Mesenchymal stem cell (in vitro differentiated cells and primary cell): Measurements from ENCODE around the gene LGALS3.

ENCODE experiments used
- DNase-seq: peaks from one replicate; pipeline ENCODE4 v3.0.0-alpha.2; 2013
- H2AFZ ChIP-seq: one replicate; pipeline ENCODE4 v1.6.1; 2013; ENCODE audit warnings: low read depth, mild to moderate bottlenecking, control low read depth, inconsistent platforms, low read length, moderate library complexity
- H2AK5ac ChIP-seq: 2 replicates; pipeline ENCODE4 v1.6.1; 2013; ENCODE audit warnings: low read length, moderate library complexity, mild to moderate bottlenecking, inconsistent platforms; ENCODE audit not compliant: severe bottlenecking
- H2BK120ac ChIP-seq: one replicate; pipeline ENCODE4 v1.6.1; 2013; ENCODE audit warnings: low read depth, mild to moderate bottlenecking, inconsistent platforms, low read length, moderate library complexity
- H2BK12ac ChIP-seq, 2 experiments: one replicate each; pipeline ENCODE4 v1.6.1; 2013; ENCODE audit warnings: inconsistent platforms in 2 of 2, low read length in 2 of 2, mild to moderate bottlenecking in 2 of 2, moderate library complexity in 2 of 2, control low read depth in 1 of 2
- H2BK15ac ChIP-seq: one replicate; pipeline ENCODE4 v1.6.1; 2013; ENCODE audit warnings: mild to moderate bottlenecking, low read depth, inconsistent platforms; ENCODE audit not compliant: poor library complexity, severe bottlenecking
- H2BK5ac ChIP-seq: 2 replicates; pipeline ENCODE4 v1.6.1; 2013; ENCODE audit warnings: low read depth, mild to moderate bottlenecking, low read length, control low read depth, inconsistent platforms; ENCODE audit not compliant: poor library complexity, severe bottlenecking
- H3K14ac ChIP-seq, 2 experiments: one replicate each; pipeline ENCODE4 v1.6.1; 2013; ENCODE audit warnings: inconsistent platforms in 2 of 2, low read length in 2 of 2, control low read depth in 1 of 2, mild to moderate bottlenecking in 1 of 2, moderate library complexity in 1 of 2
- H3K18ac ChIP-seq, 2 experiments: one replicate each; pipeline ENCODE4 v1.6.1; 2013; ENCODE audit warnings: inconsistent platforms in 2 of 2, low read length in 2 of 2, control low read depth in 1 of 2, low read depth in 1 of 2, mild to moderate bottlenecking in 1 of 2
- H3K23ac ChIP-seq, 2 experiments: one replicate each; pipeline ENCODE4 v1.6.1; 2013; ENCODE audit warnings: inconsistent platforms in 2 of 2, low read length in 2 of 2, mild to moderate bottlenecking in 2 of 2, moderate library complexity in 2 of 2, control low read depth in 1 of 2
- H3K27ac ChIP-seq: 2 replicates; pipeline ENCODE4 v1.5.1; 2013; ENCODE audit warnings: mild to moderate bottlenecking, moderate library complexity, low read length, control low read depth, inconsistent platforms; ENCODE audit not compliant: poor library complexity, severe bottlenecking
- H3K27me3 ChIP-seq, 2 experiments: 2 replicates each; pipeline versions ENCODE4 v1.6.1 to v1.7.0; 2013; ENCODE audit warnings: low read length in 2 of 2, mild to moderate bottlenecking in 2 of 2, moderate library complexity in 2 of 2, control low read depth in 1 of 2, inconsistent platforms in 1 of 2; ENCODE audit not compliant: control insufficient read depth in 1 of 2, insufficient read depth in 1 of 2
- H3K36me3 ChIP-seq, 2 experiments: 2 replicates each; pipeline versions ENCODE4 v1.6.1 to v1.7.0; 2013; ENCODE audit warnings: low read length in 2 of 2, control low read depth in 1 of 2, inconsistent platforms in 1 of 2, low read depth in 1 of 2, mild to moderate bottlenecking in 1 of 2; ENCODE audit not compliant: insufficient read depth in 2 of 2, control insufficient read depth in 1 of 2
- H3K4ac ChIP-seq, 2 experiments: one replicate each; pipeline ENCODE4 v1.6.1; 2013; ENCODE audit warnings: inconsistent platforms in 2 of 2, low read length in 2 of 2, mild to moderate bottlenecking in 2 of 2, moderate library complexity in 2 of 2, control low read depth in 1 of 2, low read depth in 1 of 2
- H3K4me1 ChIP-seq: 2 replicates; pipeline ENCODE4 v1.6.1; 2013; ENCODE audit warnings: low read depth, low read length, control low read depth; ENCODE audit not compliant: control insufficient read depth, insufficient read depth
- H3K4me2 ChIP-seq: 2 replicates; pipeline ENCODE4 v1.6.1; 2013; ENCODE audit warnings: low read length, mild to moderate bottlenecking, inconsistent platforms; ENCODE audit not compliant: poor library complexity, severe bottlenecking
- H3K4me3 ChIP-seq, 2 experiments: 2 replicates each; pipeline versions ENCODE4 v1.5.1 to v1.7.0; 2013; ENCODE audit warnings: low read length in 2 of 2, mild to moderate bottlenecking in 2 of 2, control low read depth in 1 of 2, low read depth in 1 of 2; ENCODE audit not compliant: insufficient read depth in 1 of 2
- H3K79me1 ChIP-seq: replicated peaks from 2 replicates; pipeline ENCODE4 v1.6.1; 2013; ENCODE audit warnings: mild to moderate bottlenecking, control low read depth, low read length, inconsistent platforms; ENCODE audit not compliant: poor library complexity, severe bottlenecking
- H3K9ac ChIP-seq: 2 replicates; pipeline ENCODE4 v1.7.0; 2013; ENCODE audit warnings: mild to moderate bottlenecking, low read length, moderate library complexity
- H3K9me3 ChIP-seq: 2 replicates; pipeline ENCODE4 v1.7.0; 2013; ENCODE audit warnings: mild to moderate bottlenecking, low read length; ENCODE audit not compliant: control insufficient read depth
- H4K8ac ChIP-seq: one replicate; pipeline ENCODE4 v1.6.1; 2013; ENCODE audit warnings: inconsistent platforms, mild to moderate bottlenecking, low read length, moderate library complexity
- H4K91ac ChIP-seq: one replicate; pipeline ENCODE4 v1.6.1; 2013; ENCODE audit warnings: mild to moderate bottlenecking, low read length, inconsistent platforms
- WGBS: methylation state at CpG from one replicate; pipeline ENCODE4 v1.1.7; 2013; ENCODE audit warnings: mixed read lengths; 5-methylcytosine and 5-hydroxymethylcytosine counted together

The LGALS3 gene

GRCh38 chr14:55190906-55191202, 61.8 kb downstream of the LGALS3 start:
- Histone ChIP-seq H3K9me3 (no peaks in the 10 kb centered on the region), H2BK5ac (no peak overlapping the region), H4K91ac (no peak overlapping the region), H3K14ac (no peak overlapping the region), H4K8ac (no peak overlapping the region), H3K4me1 (no peaks in the 10 kb centered on the region), H3K23ac (no peak overlapping the region), H3K9ac (peak overlapping the region; percentile 88), H3K27me3 (no peaks in the 10 kb centered on the region), H2AFZ (peak overlapping the region; percentile 20), H3K36me3 (no peaks in the 10 kb centered on the region), H2AK5ac (no peak overlapping the region), H3K79me1 (peaks cover 17% of the 10 kb centered on the region), H3K18ac (no peak overlapping the region), H2BK120ac (no peak overlapping the region), H2BK12ac (no peak overlapping the region), H3K4ac (no peak overlapping the region), H2BK15ac (no peak overlapping the region), H3K4me2 (peak overlapping the region; percentile 84), H3K4me3 (peak overlapping the region; percentile 77 to 95), H3K27ac (no peak overlapping the region)
- WGBS, result 5% methylated on average over 8 of the region's 8 CpGs
- DNase-seq, result no peak

- Histone ChIP-seq H3K27me3 (no peaks in the 10 kb centered on the region), H3K79me1 (peaks cover 17% of the 10 kb centered on the region), H4K91ac (no peak within 1 kb of the TSS), H3K4me3 (peak within 1 kb of the TSS; percentile 77 to 95), H4K8ac (peak within 1 kb of the TSS; percentile 77), H2AFZ (peak within 1 kb of the TSS; percentile 20), H3K18ac (peak within 1 kb of the TSS in 1 of 2 experiments; percentile 85), H3K36me3 (no peaks in the 10 kb centered on the region), H3K4me2 (peak within 1 kb of the TSS; percentile 84), H3K9ac (peak within 1 kb of the TSS; percentile 88), H2BK5ac (no peak within 1 kb of the TSS), H3K27ac (peak within 1 kb of the TSS; percentile 26), H2AK5ac (no peak within 1 kb of the TSS), H2BK15ac (no peak within 1 kb of the TSS), H3K4me1 (no peaks in the 10 kb centered on the region), H2BK120ac (peak within 1 kb of the TSS; percentile 30), H3K23ac (no peak within 1 kb of the TSS), H2BK12ac (no peak within 1 kb of the TSS), H3K9me3 (no peaks in the 10 kb centered on the region), H3K14ac (no peak within 1 kb of the TSS), H3K4ac (no peak within 1 kb of the TSS)
- peak; percentile 98 for DNase-seq
- 5% methylated on average over 38 of the region's 46 CpGs for WGBS
Measured at GRCh38 chr14:55191203-55192053, 62.4 kb downstream of the LGALS3 start, which contains the start of gene DLGAP5. TSS of gene DLGAP5 (minus strand) at chr14:55191585. CDS start at chr14:55189179, 2,406 bp downstream.

DNA sequence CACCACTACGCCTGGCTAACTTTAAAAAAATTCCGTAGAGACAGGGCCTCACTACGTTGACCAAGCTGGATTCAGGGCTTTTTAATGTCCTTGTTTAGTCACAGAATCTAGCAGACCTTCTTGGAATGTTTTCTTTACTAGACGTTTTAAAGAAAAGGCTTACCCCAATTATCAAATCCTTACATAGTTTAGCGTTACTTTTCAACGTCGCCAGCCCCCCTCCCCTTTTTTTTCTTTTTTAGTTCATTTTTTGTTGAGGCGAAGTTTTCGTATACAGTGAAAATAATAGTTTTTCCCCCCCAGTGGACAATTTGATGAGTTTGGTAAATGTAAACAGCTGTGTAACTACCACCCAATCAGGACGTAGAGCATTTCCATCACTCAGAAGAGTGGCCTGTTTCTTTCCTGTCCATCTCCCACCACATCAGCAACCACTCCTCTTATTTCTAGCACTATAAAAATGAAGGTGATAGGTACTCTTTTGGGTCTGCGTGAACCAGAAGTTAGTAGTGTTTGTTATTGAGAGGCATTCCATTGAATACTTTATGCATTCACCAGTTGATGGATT, 63.1 kb downstream of the LGALS3 start:
- Histone ChIP-seq H4K91ac (no peak overlapping the region), H3K4me2 (peak overlapping the region; percentile 66), H3K9ac (peak overlapping the region; percentile 88), H3K14ac (no peak overlapping the region), H2AFZ (no peak overlapping the region), H3K4ac (no peak overlapping the region), H3K18ac (peak overlapping the region in 1 of 2 experiments; percentile 85), H3K23ac (no peak overlapping the region), H3K27ac (peak overlapping the region; percentile 26), H3K9me3 (no peaks in the 10 kb centered on the region), H2BK5ac (no peak overlapping the region), H3K4me1 (no peaks in the 10 kb centered on the region), H4K8ac (peak overlapping the region; percentile 77), H3K79me1 (peaks cover 11% of the 10 kb centered on the region), H3K36me3 (no peaks in the 10 kb centered on the region), H3K27me3 (no peaks in the 10 kb centered on the region), H2AK5ac (no peak overlapping the region), H3K4me3 (peak overlapping the region; percentile 59 to 95), H2BK120ac (peak overlapping the region; percentile 30), H2BK15ac (no peak overlapping the region), H2BK12ac (no peak overlapping the region)
- 63% methylated on average over 4 of the region's 11 CpGs for WGBS
- DNase-seq, result no peak

- H4K91ac ChIP-seq, result no peak overlapping the region
- no peaks in the 10 kb centered on the region for H3K36me3 ChIP-seq
- no peak overlapping the region for H3K18ac ChIP-seq
- no peak for DNase-seq
- H3K27me3 ChIP-seq, result no peaks in the 10 kb centered on the region
- no peak overlapping the region for H3K4ac ChIP-seq
- no peak overlapping the region for H3K4me2 ChIP-seq
- peaks cover 9% of the 10 kb centered on the region for H3K79me1 ChIP-seq
- H3K9ac ChIP-seq, result no peak overlapping the region
- H2AFZ ChIP-seq, result no peak overlapping the region
- no peak overlapping the region for H2BK12ac ChIP-seq
- no peak overlapping the region for H2BK5ac ChIP-seq
- H3K9me3 ChIP-seq, result no peaks in the 10 kb centered on the region
- H2BK120ac ChIP-seq, result no peak overlapping the region
- H3K4me3 ChIP-seq, result no peak overlapping the region
- H4K8ac ChIP-seq, result no peak overlapping the region
- WGBS, result 96% methylated on average over 5 of the region's 5 CpGs
- H3K4me1 ChIP-seq, result no peaks in the 10 kb centered on the region
- no peak overlapping the region for H2AK5ac ChIP-seq
- no peak overlapping the region for H3K14ac ChIP-seq
- H3K23ac ChIP-seq, result no peak overlapping the region
- H2BK15ac ChIP-seq, result no peak overlapping the region
- H3K27ac ChIP-seq, result no peak overlapping the region
Measured at GRCh38 chr14:55194656-55195355, 65.8 kb downstream of the LGALS3 start.
